GM18517 (cell line): ENCODE results near the gene RAPSN.

Source experiments
- ATAC-seq: cut with Tn5 transposase; IDR thresholded peaks from one replicate; pipeline ENCODE4 v1.9.1; 2021; ENCODE audit warnings: mild to moderate bottlenecking, moderate library complexity; ENCODE audit not compliant: unreplicated experiment

The RAPSN gene

GRCh38 chr11:47466701-47467250, 17.8 kb upstream of the RAPSN start:
- no peak for ATAC-seq

DNA sequence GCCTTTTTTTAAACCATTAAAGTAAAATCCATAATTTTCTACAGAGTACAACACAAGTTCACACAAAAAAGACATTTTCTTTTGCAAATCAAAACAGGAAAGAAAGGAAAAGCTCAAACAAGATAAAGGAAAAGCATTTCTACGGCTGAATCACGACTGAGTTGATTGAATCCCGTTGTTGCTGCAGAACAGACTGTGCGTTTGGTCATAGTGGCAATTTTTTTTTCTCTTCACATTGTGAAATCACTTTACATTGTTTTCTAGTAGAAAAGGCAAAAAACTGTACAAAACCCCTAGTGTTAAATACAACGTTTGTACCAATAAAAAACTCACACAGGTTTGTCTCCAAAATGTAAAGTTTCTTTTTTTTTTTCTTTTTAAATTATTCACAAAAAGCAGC, 17.3 kb upstream of the RAPSN start:
- no peak for ATAC-seq

GRCh38 chr11:47464483-47464882, 15.5 kb upstream of the RAPSN start:
- no peak for ATAC-seq

GRCh38 chr11:47461876-47462275, 12.9 kb upstream of the RAPSN start:
- ATAC-seq: no peak

- ATAC-seq: no peak
Observed at GRCh38 chr11:47460571-47461235, 11.8 kb upstream of the RAPSN start.

DNA sequence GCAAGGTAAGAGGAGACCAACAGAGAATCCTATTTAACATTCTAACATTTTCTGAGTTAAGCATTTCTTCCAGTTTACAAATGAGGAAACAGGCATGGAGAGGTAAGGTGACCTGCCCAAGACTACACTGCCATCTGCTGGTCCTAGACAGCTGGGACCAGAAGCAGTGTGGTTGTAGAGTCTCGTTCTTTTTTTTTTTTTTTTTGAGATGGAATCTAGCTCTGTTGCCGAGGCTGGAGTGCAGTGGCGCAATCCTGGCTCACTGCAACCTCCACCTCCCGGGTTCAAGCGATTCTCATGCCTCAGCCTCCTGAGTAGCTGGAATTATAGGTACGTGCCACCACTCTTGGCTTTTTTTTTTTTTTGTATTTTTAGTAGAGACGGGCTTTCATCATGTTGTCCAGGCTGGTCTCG, 5.3 kb upstream of the RAPSN start:
- peak; percentile 66 for ATAC-seq

DNA sequence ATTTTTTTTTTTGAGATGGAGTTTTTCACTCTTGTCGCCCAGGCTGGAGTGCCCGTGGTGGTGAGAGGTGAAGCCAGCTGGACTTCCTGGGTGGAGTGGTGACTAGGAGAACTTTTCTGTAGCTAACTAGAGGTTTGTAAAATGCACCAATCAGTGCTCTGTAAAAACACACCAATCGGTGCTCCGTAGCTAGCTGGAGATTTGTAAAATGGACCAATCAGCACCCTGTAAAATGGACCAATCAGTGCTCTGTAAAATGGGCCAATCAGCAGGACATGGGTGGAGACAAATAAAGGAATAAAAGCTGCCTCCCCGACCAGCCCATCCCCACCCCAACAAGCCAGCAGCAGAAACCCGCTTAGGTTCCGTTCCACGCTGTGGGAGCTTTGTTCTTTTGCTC, 4.4 kb upstream of the RAPSN start:
- ATAC-seq: no peak

GRCh38 chr11:47451990-47452389, 3.1 kb upstream of the RAPSN start:
- no peak for ATAC-seq

DNA sequence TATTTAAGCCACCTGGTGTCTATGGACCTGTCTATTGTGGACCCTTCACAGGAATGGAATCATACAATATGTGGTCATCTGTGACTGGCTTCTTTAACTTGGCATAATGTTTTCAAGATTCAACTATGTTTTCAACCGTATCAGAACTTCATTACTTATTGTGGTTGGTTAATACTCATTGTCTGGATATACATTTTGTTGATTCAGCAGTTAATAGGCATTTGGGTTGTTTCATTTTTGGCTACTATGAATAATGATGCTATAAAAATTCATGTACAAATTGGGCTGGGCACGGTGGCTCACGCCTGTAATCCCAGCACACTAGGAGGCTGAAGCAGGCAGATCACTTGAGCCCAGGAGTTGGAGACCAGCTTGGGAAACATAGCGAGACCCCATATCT, 2.5 kb upstream of the RAPSN start:
- no peak for ATAC-seq

- no peak for ATAC-seq
Observed at GRCh38 chr11:47449541-47449940, 605 bp upstream of the RAPSN start.

DNA sequence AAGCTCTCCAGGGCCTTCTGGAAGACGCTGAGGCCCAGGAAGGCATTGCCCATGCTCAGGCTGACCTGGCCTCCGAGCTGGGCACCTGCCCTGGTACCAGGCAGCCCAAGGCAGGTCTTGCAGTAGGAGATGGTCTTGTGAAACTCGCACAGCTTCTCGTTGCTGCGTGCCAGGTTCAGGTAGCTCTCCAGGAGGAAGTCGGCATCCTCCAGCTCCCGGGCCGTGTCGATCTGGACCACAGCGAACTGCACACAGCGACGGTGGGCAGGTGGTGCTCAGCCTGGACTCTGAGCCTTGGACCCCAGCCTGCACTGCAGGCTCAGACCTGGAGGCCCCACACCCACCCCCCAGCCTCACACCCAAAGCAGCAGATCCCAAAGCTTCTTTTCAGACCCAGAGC, 1.0 kb downstream of the RAPSN start:
- ATAC-seq: no peak

DNA sequence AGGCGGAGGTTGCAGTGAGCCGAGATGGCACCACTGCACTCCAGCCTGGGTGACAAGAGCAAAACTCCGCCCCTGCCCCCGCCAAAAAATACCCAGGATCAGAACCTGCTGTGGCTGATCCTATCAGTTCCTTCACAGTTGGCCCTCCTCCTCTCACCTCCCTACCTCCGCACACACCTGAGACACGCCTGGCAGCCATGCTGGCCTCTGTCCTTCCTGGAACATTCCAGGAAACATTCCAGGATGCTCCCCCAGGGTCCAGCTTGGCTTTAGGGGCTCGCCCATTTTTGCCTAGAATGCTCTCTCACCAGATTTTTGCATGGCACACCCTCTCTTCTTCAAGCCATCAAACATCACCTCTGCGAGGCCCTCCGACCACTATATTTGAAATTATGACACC, 2.1 kb downstream of the RAPSN start:
- ATAC-seq: no peak

GRCh38 chr11:47445840-47446239, 3.1 kb downstream of the RAPSN start:
- ATAC-seq: no peak

DNA sequence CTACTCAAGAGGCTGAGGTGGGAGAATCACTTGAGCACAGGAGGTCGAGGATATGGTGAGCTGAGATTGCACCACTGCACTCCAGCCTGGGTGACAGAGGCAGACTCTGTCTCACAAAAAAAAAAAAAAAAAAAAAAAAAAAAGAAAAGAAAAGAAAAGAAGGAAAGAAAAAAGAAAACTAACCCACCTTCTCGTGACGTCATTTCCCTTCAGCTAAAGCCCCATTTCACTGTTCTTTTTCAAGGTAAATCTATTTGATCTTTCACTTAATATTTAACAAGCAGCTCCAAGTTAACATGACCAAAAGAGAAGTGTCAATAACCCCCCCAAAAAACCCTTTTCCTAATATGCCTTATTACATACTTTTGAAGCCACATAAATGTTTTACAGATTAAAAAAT, 5.1 kb downstream of the RAPSN start:
- no peak for ATAC-seq

GRCh38 chr11:47443028-47443700, 5.8 kb downstream of the RAPSN start:
- ATAC-seq: no peak

DNA sequence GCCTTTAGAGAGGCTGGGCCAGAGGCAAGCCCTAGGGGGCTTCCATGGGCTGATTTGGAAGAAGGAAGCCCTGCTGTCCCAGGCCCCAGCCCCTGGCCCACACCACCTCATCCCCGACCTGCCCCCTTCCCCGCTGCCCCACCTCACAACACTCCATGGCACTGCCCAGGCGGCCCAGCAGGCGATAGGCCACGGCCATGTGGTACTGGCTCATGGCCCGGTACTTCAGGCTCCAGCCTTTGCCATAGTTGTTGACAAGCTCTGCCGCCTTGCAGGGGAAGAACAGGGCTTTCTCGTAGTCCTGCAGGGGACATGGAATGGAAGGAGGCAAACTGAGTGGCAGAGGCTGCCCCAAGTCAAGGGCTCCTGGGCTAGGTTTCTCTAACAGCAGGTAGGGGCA, 6.4 kb downstream of the RAPSN start:
- ATAC-seq: no peak

- no peak for ATAC-seq
Observed at GRCh38 chr11:47441421-47441820, 7.5 kb downstream of the RAPSN start.

- ATAC-seq: no peak
Observed at GRCh38 chr11:47440054-47440476, 8.9 kb downstream of the RAPSN start.

DNA sequence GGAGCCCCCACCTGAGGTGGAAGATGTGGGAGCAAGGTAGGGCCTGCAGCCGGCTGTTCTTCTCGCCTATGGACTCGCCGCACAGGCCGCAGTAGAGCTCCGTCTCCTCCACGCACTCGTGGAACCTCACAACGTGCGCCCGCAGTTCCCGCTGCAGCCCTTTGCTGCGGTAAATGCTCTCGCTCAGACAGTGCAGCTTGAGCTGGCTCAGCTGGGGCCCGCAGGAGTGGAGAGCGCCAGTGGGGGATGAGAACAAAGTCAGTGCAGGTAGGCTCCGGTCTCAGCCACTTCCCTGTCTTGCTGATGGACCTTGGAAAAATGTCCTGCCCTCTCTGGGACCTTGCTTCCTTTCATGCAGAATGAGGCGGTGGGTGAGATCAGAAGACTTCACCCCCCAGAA, 10.2 kb downstream of the RAPSN start:
- ATAC-seq: no peak

GRCh38 chr11:47437746-47438418, 11.1 kb downstream of the RAPSN start:
- ATAC-seq: no peak

DNA sequence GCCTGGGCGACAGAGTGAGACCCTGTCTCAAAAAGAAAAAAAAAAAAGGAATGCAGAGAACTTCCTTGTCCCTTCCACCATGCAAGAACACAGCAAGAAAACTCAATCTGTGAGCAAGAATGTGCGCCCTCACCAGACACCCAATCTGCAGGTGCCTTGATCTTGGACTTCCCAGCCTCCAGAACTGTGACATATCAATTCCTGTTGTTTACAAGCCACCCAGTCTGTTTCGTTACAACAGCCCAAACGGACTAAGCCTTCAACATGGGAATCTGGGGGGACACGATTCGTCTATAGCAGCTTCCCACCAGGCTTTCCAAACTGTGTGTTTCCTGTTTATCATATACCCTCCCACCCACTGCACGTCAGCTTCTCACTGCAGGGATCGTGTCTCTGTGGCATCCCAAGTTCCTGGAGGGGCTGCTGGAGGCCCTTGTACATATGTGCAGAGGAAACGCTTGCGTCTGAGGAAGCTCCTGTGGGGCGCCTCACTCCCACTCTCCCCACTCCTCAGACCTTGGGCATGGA, 11.7 kb downstream of the RAPSN start:
- ATAC-seq: no peak

DNA sequence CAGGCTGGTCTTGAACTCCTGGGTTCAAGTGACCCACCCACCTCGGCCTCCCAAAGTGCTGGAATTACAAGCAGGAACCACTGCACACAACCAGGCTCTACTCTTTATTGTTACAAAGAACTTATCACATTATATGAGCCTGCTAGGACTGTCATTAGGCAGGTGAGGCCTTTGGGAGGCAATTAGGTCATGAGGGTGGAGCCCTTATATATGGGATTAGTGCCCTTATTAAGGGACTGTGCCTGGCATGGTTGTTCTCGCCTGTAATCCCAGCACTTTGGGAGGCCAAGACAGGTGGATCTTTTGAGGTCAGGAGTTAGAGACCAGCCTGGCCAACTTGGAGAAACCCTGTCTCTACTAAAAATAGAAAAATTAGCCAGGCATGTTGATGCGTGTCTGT, 12.2 kb downstream of the RAPSN start:
- no peak for ATAC-seq
